ENCODE results near the gene THRB.

DNA sequence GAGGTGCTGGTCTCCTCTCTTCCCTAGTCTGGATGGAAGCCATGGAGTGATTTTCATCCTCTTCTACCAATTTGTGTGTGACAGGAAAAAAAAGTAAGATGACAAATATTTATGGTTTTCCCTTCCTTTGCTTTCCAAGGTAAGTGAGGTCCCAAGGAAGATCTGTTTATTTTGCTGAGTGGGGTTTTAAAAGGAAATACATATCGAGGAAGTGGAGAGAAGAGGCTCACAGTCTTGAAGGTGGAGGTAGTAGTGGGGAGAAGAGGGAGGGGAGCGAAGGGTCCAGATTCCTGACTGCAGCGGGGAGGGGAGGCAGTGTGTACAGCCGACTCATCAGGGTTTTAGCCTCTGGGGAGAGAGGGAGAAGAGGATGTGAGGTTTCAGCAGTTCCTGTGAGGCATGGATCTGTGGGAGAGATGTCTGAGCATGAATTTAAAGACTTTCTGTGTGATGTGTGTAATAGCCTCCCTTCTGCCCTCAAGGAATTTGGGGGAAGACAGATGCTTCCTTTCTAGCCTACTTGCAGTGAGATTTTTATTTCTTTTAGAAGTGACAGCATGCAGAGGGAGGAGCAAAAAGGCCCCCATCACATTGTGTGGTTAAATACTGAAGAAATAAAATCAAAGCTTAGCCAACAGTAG, 272.4 kb downstream of the THRB start:
- TF ChIP-seq, protein P1, sequence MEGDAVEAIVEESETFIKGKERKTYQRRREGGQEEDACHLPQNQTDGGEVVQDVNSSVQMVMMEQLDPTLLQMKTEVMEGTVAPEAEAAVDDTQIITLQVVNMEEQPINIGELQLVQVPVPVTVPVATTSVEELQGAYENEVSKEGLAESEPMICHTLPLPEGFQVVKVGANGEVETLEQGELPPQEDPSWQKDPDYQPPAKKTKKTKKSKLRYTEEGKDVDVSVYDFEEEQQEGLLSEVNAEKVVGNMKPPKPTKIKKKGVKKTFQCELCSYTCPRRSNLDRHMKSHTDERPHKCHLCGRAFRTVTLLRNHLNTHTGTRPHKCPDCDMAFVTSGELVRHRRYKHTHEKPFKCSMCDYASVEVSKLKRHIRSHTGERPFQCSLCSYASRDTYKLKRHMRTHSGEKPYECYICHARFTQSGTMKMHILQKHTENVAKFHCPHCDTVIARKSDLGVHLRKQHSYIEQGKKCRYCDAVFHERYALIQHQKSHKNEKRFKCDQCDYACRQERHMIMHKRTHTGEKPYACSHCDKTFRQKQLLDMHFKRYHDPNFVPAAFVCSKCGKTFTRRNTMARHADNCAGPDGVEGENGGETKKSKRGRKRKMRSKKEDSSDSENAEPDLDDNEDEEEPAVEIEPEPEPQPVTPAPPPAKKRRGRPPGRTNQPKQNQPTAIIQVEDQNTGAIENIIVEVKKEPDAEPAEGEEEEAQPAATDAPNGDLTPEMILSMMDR (IDR thresholded peaks at IDR 0.05), result no peak
- TF ChIP-seq POLR2A (IDR thresholded peaks at IDR 0.05), result no peak
